HG03066 (cell line): ENCODE measurements around the gene MMRN2.
"Not testable (repeated sequence)": the region's sequence is repeated elsewhere in the genome, so short reads cannot be mapped to it uniquely, and the experiment has no call there.

Experiments used
- ATAC-seq: cut with Tn5 transposase; IDR thresholded peaks from one replicate; pipeline ENCODE4 v1.9.1; 2021; ENCODE audit warnings: low read depth; ENCODE audit not compliant: unreplicated experiment

Gene MMRN2

GRCh38 chr10:86942441-86943315 lies 14.7 kb downstream of the MMRN2 start:
- ATAC-seq = no peak

- ATAC-seq = no peak
Observed at GRCh38 chr10:86941991-86942421, 15.4 kb downstream of the MMRN2 start.

GRCh38 chr10:86941426-86941825 lies 16.0 kb downstream of the MMRN2 start:
- no peak for ATAC-seq

GRCh38 chr10:86940677-86941076 lies 16.7 kb downstream of the MMRN2 start:
- no peak for ATAC-seq

GRCh38 chr10:86940076-86940475 lies 17.3 kb downstream of the MMRN2 start:
- not testable (repeated sequence) for ATAC-seq

GRCh38 chr10:86938260-86938659 lies 19.2 kb downstream of the MMRN2 start:
- no peak for ATAC-seq

- no peak for ATAC-seq
Observed at GRCh38 chr10:86937502-86938154, 19.8 kb downstream of the MMRN2 start.

GRCh38 chr10:86936661-86937501 lies 20.5 kb downstream of the MMRN2 start:
- no peak for ATAC-seq

GRCh38 chr10:86934162-86934711 lies 23.2 kb downstream of the MMRN2 start:
- ATAC-seq = not testable (repeated sequence)

- no peak for ATAC-seq
Observed at GRCh38 chr10:86932674-86933073, 24.7 kb downstream of the MMRN2 start.

- no peak for ATAC-seq
Observed at GRCh38 chr10:86931872-86932271, 25.5 kb downstream of the MMRN2 start.

GRCh38 chr10:86929468-86930380 lies 27.7 kb downstream of the MMRN2 start:
- no peak for ATAC-seq

GRCh38 chr10:86922553-86922961 lies 34.9 kb downstream of the MMRN2 start:
- ATAC-seq = no peak

- ATAC-seq = no peak
Observed at GRCh38 chr10:86918022-86918471, 39.4 kb downstream of the MMRN2 start.

GRCh38 chr10:86914734-86915133 lies 42.7 kb downstream of the MMRN2 start:
- ATAC-seq = no peak

GRCh38 chr10:86905429-86905828 lies 52.0 kb downstream of the MMRN2 start:
- ATAC-seq = no peak

- no peak for ATAC-seq
Observed at GRCh38 chr10:86904600-86904999, 52.8 kb downstream of the MMRN2 start.

- ATAC-seq = no peak
Observed at GRCh38 chr10:86900955-86901354, 56.5 kb downstream of the MMRN2 start.

- ATAC-seq = no peak
Observed at GRCh38 chr10:86899670-86900276, 57.6 kb downstream of the MMRN2 start.
